LHCN-M2 (cell line): ENCODE results near the gene BRD1. TPM values are rescaled to one million over a fixed set of nuclear protein-coding genes. Genes with fewer than 3 reads are reported as not detected.
A peak's percentile ranks its signal among the peaks of the same experiment; 100 is the strongest.

ENCODE experiments used
- DNase-seq: peaks from one replicate; pipeline ENCODE4 v3.0.0-alpha.2; 2012; ENCODE audit warnings: low read depth
- total RNA-seq: library from RNA; depleted of rRNA; stranded (reverse); fragments of >200 nt; gene quantifications from 2 replicates; pipeline ENCODE4 v1.2.3, GENCODE V29; 2014; rRNA removed

BRD1 gene
- total RNA-seq, 1 experiment from 2014 or later, result 17.9 TPM

GRCh38 chr22:49730656-49731055 is 97.0 kb downstream of the BRD1 start:
- no peak for DNase-seq

GRCh38 chr22:49728570-49729271 is 99.0 kb downstream of the BRD1 start:
- DNase-seq, result no peak

DNA sequence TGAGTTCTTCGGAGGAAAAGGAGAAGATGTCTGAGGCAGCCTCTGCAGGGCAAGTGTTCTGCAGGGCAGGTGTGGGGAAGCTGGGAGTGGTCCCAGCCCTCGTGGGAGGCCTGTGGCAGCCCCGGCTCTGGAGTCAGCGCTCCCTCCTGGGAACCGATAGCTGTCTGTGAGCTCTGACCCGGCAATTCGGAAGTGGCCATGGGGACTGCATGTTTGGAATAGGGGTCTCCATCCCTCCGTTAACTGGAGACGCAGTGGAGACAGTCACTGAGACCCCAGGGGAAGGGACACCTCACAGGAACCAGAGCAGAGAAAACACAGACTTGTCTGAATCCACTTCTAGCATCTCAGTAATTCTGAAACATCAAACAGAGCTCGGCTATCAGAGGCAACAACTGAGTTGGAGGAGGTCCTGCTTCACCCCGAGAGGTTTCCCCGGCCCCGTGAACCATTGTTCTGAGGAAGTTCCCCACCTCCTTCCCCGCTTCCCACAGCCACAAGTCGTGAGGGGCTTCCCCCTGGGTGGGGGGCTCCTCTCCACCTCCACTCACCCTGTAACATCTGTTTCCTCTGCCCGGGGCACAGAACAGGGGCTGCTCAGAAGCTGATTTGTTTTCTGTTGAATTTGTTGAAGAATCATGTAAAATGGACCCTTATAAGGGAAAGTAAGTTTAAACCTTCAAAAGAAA is 99.6 kb downstream of the BRD1 start:
- no peak for DNase-seq

- DNase-seq, result no peak
Measured at GRCh38 chr22:49727191-49727880, 100.3 kb downstream of the BRD1 start.

DNA sequence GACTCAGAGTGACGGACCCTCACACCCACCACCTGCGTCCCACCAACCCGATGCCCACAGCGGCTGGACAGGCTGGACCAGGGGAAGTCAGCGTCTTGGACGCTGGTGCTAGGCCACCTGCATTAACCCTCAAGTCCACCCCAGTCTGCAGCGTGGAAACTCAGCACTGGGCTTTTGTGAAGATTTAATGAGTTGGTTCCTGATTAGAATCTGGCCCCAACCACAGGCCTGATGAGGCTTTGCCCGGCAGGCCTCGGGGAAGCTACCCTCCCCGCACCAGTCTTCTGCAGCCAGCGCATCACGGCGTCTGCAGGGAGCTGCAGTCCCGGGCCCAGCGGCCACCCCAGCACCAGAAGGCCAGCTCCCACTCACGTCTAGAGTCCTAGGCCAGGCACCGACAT is 101.0 kb downstream of the BRD1 start:
- no peak for DNase-seq

DNA sequence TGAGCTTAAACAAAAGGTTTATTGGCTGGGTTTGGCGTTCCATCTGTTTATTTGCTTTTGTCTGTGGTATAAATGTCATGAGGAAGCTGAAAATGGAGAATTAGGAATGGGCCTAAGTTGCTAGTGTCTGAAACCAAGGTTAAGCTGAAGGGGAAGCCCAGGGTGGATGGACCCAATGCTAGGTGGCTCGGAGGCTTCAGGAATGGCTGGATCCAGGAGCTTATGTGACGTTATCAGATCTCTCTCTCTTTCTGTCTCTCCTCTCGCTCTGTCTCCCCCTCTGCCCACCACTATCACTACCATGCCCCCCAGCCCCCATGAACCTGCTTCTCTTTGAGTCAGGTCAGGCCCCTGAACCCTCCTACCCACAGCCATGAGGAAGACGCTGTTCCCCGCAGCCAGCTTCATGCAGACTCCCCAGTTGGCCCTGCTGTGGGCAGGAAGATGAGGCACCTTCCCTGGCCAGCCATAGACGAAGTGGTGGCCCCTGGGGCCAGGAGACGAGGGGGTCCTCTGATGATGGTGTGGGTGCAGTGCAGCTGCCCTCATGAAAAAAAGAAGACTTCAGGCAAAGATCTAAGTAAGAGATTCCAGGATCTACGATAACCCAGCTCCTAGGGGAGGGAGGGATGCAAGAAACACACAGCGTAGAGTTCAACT is 101.5 kb downstream of the BRD1 start:
- no peak for DNase-seq

DNA sequence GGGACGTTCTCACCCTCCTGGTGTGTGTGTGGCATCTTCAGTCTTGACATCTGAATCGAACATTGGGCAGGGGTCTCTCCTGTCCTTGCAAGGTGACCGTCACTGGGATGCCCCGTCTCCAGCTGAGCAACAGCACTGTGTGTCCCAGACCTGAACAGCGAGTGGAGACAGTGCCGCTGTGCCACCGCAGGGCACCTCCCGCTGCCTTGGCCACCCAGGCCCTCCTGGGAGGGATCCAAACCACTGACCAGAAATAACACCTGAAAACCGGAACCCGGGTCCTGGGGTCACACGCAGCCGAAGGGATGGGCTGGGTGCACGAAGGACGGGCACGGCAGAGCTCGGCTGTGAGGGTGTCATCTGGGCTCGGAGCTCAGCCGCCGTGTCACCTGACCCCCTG is 102.2 kb downstream of the BRD1 start:
- no peak for DNase-seq

- peak; percentile 18 for DNase-seq
Measured at GRCh38 chr22:49724893-49725489, 102.7 kb downstream of the BRD1 start.

DNA sequence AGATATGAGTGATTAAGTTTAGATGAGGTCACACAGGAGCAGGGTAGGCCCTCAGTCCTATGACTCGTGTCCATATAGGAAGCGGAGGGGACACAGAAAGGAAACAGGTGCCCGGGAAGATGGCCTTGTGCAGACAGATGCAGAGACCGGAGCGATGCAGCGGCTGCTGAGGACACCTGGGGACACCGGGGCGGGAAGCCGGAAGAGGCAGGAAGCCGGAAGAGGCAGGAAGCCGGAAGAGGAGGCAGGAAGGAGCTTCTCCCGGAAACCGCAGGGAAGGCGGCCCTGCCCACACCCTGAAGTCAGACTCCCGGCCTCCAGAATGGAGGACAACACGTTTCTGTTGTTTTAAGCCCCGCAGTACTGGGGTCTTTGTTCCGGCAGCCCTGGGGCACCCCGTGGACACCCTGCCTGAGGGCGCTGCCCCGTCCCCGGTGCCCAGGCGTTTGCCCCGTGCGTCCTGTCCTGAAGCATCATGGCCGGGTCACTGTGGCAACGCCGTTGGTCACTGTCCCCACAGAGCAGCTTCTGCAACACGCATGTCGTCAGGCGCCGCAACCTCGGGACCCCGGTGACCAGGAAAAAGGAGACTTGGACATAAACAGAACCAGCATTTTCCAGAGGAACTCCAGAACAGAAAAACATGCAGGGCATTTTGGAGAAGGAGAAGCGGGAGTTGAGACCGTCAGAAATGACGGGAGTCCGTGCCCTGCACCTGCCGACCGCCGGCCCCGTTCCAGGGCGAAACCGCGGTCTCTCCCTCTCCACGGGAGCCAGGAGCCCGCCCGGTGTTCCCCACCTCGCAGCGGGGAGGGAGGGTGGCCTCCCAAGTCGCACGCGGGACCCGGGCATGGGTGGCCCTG is 103.4 kb downstream of the BRD1 start:
- no peak for DNase-seq

DNA sequence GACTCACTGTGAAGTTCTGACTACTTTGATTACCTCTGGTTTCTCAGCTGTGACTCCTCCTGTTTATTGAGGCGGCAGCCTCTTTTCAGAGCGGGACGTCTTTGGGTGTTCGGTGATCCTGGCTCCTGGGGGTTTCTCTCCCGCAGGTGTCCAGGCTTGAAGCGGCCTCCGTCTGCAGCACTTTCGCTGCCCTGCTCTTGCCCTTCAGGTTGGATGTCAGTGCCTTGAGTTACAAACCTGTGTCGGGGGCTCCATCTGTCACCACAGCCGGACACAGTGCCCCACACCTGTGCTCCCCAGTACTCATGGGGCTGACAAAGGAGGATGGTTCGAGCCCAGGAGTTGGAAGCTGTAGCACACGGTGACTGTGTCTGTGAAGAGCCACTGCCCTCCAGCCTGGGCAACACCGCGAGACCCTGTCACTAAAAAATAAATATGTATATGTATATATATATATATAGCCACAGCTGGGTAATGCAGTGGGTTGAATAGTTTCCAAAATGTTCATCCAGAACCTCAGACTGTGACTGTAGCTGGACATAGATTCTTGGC is 104.1 kb downstream of the BRD1 start:
- no peak for DNase-seq

Other genes with a start within 250 kb of the BRD1 start
- gene ZBED4, start 26.0 kb upstream of the BRD1 start, total RNA-seq, result 12.4 and 13.4 TPM in 2 replicates
- gene ALG12, start 90.6 kb upstream of the BRD1 start, total RNA-seq, result 18.1 and 19.4 TPM in 2 replicates
- gene CRELD2, start 90.8 kb upstream of the BRD1 start, total RNA-seq, result 71.1 and 91.8 TPM in 2 replicates
- gene PIM3, start 132.9 kb upstream of the BRD1 start, total RNA-seq, result 30.5 and 30.8 TPM in 2 replicates
- not detected in 2 replicates for gene IL17REL, start 184.9 kb upstream of the BRD1 start, total RNA-seq
- gene TTLL8, start 230.4 kb upstream of the BRD1 start, total RNA-seq, result not detected in 2 replicates